ENCODE results near the gene LCAT.

The LCAT gene

GRCh38 chr16:67909056-67909742 is 34.7 kb downstream of the LCAT start:
- DNase-seq (ENCODE audit: low read depth), result no peak

DNA sequence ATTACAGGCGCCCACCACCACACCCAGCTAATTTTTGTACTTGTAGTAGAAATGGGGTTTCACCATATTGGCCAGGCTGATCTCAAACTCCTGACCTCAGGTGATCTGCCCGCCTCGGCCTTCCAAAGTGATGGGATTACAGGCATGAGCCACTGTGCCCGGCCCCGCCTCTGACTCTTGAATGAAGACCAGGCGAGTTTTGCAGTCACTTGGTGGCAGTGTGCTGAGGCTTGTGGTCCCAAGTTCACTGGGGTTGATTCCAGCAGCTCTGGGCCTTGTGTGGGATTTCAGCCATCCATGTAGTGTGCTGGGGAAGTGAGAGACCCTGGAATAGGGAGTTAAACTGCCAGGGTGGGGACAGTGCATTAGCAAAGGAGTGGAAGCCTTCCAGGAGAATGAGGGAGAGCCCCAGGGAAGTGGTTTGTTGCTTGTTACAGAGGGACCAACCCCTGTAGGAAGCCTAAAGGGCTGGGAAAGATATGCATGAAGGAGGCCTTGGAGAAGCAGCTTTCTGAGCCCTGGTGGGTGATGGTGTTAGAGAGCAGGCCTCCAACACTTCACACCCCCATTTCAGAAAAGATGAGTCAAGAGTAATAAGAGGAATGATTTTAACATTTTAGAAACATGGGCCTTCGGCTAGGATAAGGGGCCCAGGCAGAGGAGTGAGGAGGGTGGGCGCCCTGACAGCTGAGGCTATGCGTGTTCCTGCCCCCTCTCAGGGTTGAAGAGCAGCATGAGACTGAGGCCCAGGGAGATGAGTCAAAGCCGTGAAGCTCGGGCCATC is 36.3 kb downstream of the LCAT start:
- DNase-seq (ENCODE audit: low read depth), result no peak

DNA sequence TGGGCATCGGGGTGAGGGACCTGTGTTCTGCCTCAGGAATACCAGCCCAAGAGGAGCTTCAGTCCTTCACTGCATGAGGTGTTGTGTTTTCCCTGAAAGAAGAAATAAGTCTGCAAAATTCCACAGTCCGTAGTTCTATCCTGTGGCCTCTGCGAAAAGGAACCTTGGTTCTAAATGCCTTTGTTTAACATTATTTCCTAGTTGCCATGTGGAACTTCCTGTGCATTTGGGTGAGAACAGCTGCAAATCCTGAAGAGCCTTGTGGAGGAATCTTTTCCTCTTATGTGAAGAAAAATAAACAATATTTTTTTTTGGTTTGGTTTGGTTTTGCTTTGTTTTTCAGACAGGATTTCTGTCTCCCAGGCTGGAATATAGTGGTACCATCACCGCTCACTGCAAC is 41.1 kb downstream of the LCAT start:
- no peak for DNase-seq (ENCODE audit: low read depth)

DNA sequence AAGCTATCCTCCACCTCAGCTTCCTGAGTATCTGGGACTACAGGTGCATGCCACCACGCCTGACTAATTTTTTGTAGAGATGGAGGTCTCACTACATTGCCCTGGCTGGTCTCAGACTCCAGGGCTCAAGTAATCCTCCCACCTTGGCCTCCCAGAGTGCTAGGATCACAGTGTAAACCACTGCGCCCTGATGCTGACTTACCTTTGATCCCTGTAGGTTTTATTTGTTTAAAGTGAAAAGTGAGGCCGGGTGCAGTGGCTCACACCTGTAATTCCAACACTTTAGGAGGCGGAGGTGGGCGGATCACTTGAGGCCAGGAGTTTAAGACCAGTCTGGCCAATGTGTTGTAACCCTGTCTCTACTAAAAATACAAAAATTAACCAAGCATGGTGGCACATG is 42.2 kb downstream of the LCAT start:
- DNase-seq (ENCODE audit: low read depth), result no peak

- no peak for DNase-seq (ENCODE audit: low read depth)
These were observed 46.7 kb downstream of the LCAT start for GRCh38 chr16:67897231-67897630.

- no peak for DNase-seq (ENCODE audit: low read depth)
These were observed 50.0 kb downstream of the LCAT start for GRCh38 chr16:67893743-67894399.

DNA sequence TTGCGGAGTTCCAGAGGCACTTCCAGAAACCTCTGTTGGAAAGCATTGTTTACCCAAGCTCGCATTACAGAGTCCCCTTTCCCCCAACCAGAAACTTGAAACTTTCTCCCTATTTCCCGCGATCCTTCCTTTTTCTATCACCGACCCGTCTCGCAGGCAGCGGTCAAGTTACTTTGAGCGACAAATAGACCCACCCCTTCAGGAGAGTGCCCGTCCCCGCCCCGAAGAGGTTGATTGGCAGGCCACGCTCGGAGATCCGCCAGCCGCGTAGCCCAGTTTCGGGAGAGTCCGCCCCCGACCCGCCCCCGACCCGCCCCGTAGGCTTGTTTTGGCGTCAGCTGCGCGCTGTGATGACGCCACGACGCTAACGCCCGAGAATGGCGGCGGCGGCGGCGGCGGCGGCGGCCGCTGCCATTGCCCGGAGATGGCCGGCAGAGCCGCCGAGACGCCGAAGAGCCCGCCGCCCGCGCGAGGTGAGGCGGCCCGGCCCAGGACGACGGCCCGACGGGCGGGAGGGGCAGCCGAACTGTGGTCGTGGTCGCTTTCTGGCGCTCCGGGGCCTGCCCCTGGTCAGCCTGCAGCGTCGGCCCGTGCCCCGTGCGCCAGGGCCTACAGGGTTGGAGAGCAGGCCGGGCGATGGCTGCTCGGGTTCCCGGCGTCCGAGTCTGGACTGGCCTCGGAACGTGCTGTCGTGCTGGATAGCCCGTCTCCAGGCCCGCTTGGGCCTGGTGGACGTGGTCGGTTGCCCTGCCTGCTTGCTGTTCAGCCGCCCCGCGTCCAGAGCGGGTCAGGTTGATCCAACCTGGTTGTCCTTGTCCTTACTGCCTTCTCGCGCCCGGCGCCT is 50.8 kb downstream of the LCAT start, which contains the start of gene PSKH1:
Gene PSKH1, plus strand, starts transcription at position 356 of the 844 bp plus-strand sequence. CDS start 15,496 bp downstream, outside the sequence.
- peak; percentile 93 for DNase-seq (ENCODE audit: low read depth)

DNA sequence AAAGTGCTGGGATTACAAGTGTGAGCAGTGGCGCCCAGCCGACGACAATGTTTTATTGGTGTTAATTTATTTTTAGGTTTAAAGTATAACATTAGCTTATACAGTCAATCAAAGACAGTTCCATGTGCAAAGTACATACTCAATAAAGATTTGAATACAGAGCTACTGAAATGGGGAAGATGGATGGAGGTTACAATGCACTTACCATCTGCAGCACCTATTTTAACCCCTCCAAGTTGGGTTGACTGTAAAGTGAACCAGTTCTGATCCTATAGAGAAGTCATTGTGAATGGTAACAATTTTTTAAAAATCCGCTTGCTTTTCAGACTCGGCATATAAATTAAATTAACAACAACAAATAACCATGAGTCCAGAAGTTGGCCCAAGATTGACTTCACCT is 51.5 kb downstream of the LCAT start:
- no peak for DNase-seq (ENCODE audit: low read depth)

All from activated T-cell treated with anti-CD3 and anti-CD28 coated beads for 48 hours (primary cell).